ENCODE measurements around the gene FAU. TPM values are rescaled to one million over a fixed set of nuclear protein-coding genes. Genes with fewer than 3 reads are reported as not detected.

The FAU gene
- total and polyA plus RNA-seq, 9 of the 15 experiments (the other 6 are each of a cell fraction or from before 2014, with no cell fraction given) = 433 to 1,827 (median 942) TPM

DNA sequence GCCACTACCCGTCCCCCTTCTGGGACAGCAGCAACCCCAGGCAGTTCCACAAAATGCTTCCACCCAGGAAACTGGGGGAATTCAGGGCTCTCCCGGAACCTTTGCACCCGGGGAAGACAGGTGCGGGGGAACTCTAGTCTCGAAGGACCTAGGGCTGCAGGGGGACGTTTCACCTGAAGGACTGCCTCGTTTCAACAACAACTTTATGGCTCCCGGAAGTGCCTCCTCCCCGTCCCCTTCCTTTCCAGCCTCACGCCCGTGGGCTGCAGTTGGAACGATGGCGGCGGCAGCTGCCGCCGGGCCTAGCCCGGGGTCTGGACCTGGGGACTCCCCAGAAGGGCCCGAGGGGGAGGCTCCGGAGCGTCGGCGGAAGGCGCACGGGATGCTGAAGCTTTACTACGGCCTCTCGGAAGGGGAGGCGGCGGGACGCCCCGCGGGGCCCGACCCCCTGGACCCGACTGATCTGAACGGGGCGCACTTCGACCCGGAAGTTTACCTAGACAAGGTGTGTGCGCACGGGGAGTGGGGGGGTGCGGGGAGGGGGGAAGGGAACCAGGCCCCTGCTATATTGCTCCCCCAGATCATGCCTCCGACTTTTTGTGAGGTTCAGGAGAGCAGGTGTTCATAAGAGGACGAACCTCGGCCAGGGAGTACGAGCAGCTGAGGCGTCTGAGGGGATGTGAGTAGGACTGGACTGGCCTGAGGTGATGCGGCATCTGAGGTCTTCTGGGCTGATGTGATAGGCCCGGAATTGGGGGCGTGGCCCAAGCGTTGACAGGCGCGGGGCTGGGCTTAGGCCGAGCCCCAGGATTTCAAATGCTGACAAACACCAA lies 25.7 kb downstream of the FAU start, which contains the start of gene VPS51 (continued):
- peak; percentile 87 for TF ChIP-seq POLR2AphosphoS5 (IDR thresholded peaks at IDR 0.05; ENCODE audit: control insufficient read depth, insufficient read depth, low read depth, low read length)
- TF ChIP-seq BRD4 (IDR thresholded peaks at IDR 0.05) = peak; percentile 81; the same call in 1 of the 2 replicates
- TF ChIP-seq LCOR (CRISPR knock-in tag; IDR thresholded peaks at IDR 0.05) = peak; percentile 56; the same call in 1 of the 2 replicates
- peak; percentile 84 to 87 for TF ChIP-seq FOXK2 (conservative IDR thresholded peaks at IDR 0.05 in 1 of 2, IDR thresholded peaks at IDR 0.05 in 1 of 2; ENCODE audit: low read depth in 2 of 2)
- TF ChIP-seq JUND (IDR thresholded peaks at IDR 0.05; ENCODE audit: borderline replicate concordance, low read depth, low read length) = peak; percentile 84
- peak; percentile 53; the same call in 1 of the 3 replicates for TF ChIP-seq JUND (tag; IDR thresholded peaks at IDR 0.05; ENCODE audit: borderline replicate concordance, low read depth, low read length)
- peak; percentile 36; the same call in 1 of the 2 replicates for TF ChIP-seq TCF7L2 (IDR thresholded peaks at IDR 0.05; ENCODE audit: low read depth, low read length)
- TF ChIP-seq, protein P1, sequence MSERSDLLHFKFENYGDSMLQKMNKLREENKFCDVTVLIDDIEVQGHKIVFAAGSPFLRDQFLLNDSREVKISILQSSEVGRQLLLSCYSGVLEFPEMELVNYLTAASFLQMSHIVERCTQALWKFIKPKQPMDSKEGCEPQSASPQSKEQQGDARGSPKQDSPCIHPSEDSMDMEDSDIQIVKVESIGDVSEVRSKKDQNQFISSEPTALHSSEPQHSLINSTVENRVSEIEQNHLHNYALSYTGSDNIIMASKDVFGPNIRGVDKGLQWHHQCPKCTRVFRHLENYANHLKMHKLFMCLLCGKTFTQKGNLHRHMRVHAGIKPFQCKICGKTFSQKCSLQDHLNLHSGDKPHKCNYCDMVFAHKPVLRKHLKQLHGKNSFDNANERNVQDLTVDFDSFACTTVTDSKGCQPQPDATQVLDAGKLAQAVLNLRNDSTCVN (CRISPR knock-in tag; IDR thresholded peaks at IDR 0.05) = peak; percentile 63; the same call in 1 of the 2 replicates
- TF ChIP-seq ATF1 (CRISPR knock-in tag; IDR thresholded peaks at IDR 0.05) = peak; percentile 28; the same call in 1 of the 2 replicates
- TF ChIP-seq ATF1 (tag; IDR thresholded peaks at IDR 0.05) = peak; percentile 82
- TF ChIP-seq, protein P2, sequence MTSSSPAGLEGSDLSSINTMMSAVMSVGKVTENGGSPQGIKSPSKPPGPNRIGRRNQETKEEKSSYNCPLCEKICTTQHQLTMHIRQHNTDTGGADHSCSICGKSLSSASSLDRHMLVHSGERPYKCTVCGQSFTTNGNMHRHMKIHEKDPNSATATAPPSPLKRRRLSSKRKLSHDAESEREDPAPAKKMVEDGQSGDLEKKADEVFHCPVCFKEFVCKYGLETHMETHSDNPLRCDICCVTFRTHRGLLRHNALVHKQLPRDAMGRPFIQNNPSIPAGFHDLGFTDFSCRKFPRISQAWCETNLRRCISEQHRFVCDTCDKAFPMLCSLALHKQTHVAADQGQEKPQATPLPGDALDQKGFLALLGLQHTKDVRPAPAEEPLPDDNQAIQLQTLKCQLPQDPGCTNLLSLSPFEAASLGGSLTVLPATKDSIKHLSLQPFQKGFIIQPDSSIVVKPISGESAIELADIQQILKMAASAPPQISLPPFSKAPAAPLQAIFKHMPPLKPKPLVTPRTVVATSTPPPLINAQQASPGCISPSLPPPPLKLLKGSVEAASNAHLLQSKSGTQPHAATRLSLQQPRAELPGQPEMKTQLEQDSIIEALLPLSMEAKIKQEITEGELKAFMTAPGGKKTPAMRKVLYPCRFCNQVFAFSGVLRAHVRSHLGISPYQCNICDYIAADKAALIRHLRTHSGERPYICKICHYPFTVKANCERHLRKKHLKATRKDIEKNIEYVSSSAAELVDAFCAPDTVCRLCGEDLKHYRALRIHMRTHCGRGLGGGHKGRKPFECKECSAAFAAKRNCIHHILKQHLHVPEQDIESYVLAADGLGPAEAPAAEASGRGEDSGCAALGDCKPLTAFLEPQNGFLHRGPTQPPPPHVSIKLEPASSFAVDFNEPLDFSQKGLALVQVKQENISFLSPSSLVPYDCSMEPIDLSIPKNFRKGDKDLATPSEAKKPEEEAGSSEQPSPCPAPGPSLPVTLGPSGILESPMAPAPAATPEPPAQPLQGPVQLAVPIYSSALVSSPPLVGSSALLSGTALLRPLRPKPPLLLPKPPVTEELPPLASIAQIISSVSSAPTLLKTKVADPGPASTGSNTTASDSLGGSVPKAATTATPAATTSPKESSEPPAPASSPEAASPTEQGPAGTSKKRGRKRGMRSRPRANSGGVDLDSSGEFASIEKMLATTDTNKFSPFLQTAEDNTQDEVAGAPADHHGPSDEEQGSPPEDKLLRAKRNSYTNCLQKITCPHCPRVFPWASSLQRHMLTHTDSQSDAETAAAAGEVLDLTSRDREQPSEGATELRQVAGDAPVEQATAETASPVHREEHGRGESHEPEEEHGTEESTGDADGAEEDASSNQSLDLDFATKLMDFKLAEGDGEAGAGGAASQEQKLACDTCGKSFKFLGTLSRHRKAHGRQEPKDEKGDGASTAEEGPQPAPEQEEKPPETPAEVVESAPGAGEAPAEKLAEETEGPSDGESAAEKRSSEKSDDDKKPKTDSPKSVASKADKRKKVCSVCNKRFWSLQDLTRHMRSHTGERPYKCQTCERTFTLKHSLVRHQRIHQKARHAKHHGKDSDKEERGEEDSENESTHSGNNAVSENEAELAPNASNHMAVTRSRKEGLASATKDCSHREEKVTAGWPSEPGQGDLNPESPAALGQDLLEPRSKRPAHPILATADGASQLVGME (CRISPR knock-in tag; IDR thresholded peaks at IDR 0.05) = peak; percentile 88
- TF ChIP-seq CBX1 (IDR thresholded peaks at IDR 0.05; ENCODE audit: low read depth) = peak; percentile 79
- peak; percentile 91 for TF ChIP-seq SUPT5H (IDR thresholded peaks at IDR 0.05)
- 0 out of 2 replicates have a peak, but pooled peaks have one; percentile 43 for TF ChIP-seq BCL6 (CRISPR knock-in tag; IDR thresholded peaks at IDR 0.05)
- TF ChIP-seq, protein P3, sequence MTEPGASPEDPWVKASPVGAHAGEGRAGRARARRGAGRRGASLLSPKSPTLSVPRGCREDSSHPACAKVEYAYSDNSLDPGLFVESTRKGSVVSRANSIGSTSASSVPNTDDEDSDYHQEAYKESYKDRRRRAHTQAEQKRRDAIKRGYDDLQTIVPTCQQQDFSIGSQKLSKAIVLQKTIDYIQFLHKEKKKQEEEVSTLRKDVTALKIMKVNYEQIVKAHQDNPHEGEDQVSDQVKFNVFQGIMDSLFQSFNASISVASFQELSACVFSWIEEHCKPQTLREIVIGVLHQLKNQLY (CRISPR knock-in tag; conservative IDR thresholded peaks at IDR 0.05) = 0 out of 4 replicates have a peak, but pooled peaks of 1 of the 2 experiments have one; percentile 37
- TF ChIP-seq ZBTB7A (IDR thresholded peaks at IDR 0.05; ENCODE audit: borderline replicate concordance, control insufficient read depth, low read depth, low read length) = peak; percentile 68; the same call in 1 of the 2 replicates
- TF ChIP-seq, protein P4, sequence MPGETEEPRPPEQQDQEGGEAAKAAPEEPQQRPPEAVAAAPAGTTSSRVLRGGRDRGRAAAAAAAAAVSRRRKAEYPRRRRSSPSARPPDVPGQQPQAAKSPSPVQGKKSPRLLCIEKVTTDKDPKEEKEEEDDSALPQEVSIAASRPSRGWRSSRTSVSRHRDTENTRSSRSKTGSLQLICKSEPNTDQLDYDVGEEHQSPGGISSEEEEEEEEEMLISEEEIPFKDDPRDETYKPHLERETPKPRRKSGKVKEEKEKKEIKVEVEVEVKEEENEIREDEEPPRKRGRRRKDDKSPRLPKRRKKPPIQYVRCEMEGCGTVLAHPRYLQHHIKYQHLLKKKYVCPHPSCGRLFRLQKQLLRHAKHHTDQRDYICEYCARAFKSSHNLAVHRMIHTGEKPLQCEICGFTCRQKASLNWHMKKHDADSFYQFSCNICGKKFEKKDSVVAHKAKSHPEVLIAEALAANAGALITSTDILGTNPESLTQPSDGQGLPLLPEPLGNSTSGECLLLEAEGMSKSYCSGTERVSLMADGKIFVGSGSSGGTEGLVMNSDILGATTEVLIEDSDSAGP (CRISPR knock-in tag; IDR thresholded peaks at IDR 0.05) = peak; percentile 78; the same call in 1 of the 2 replicates
- peak; percentile 82 for TF ChIP-seq MEF2A (IDR thresholded peaks at IDR 0.05; ENCODE audit: control insufficient read depth, low read depth, low read length)
